PC-3 (cell line): ENCODE measurements around the gene LSMEM2.

ENCODE experiments used
- CTCF ChIP-seq: fragments of 300-600 bp; sonication (generic); conservative IDR thresholded peaks from 2 replicates; pipeline ENCODE4 v1.5.1; 2017; ENCODE audit warnings: antibody characterized with exemption, low read depth, mild to moderate bottlenecking, low read length
- EZH2phosphoT487 ChIP-seq: fragments of 300-600 bp; sonication (generic); IDR thresholded peaks from 2 replicates; pipeline ENCODE4 v1.6.1; 2018; ENCODE audit warnings: mild to moderate bottlenecking, antibody characterized with exemption, low read length, borderline replicate concordance

GRCh38 chr3:50267280-50267913 lies 11.5 kb upstream of the LSMEM2 start:
- no peak for TF ChIP-seq CTCF
- TF ChIP-seq EZH2phosphoT487 = no peak
